SK-N-SH (cell line): Measurements from ENCODE around the gene ATP8A2.

Source experiments
- CHD2 ChIP-seq: fragments of 150-350 bp; IDR thresholded peaks from 2 replicates; pipeline ENCODE4 v1.6.1; 2018; ENCODE audit warnings: low read length; ENCODE audit not compliant: partially characterized antibody
- CTCF ChIP-seq: fragments of 200-600 bp; sonication (generic); IDR thresholded peaks from 2 replicates; pipeline ENCODE4 v1.6.1; 2017; ENCODE audit warnings: antibody characterized with exemption, mild to moderate bottlenecking, moderate library complexity
- EP300 ChIP-seq, 2 experiments: IDR thresholded peaks; 2 replicates each; pipeline versions ENCODE4 v1.4.0 to v1.6.1; 2012; ENCODE audit warnings: borderline replicate concordance in 1 of 2, low read depth in 1 of 2, low read length in 1 of 2
- FOXM1 ChIP-seq: IDR thresholded peaks from 2 replicates; pipeline ENCODE4 v1.4.0; 2012; ENCODE audit warnings: low read depth, mild to moderate bottlenecking
- GABPA ChIP-seq: IDR thresholded peaks from 2 replicates; pipeline ENCODE4 v1.4.0; 2012; ENCODE audit warnings: low read depth, mild to moderate bottlenecking
- MEF2A ChIP-seq: IDR thresholded peaks from 2 replicates; pipeline ENCODE4 v1.4.0; 2012; ENCODE audit warnings: low read depth, borderline replicate concordance
- NFIC ChIP-seq: IDR thresholded peaks from 2 replicates; pipeline ENCODE4 v1.4.0; 2012; ENCODE audit warnings: borderline replicate concordance
- POLR2AphosphoS5 ChIP-seq: IDR thresholded peaks from 2 replicates; pipeline ENCODE4 v1.6.1; 2012; ENCODE audit warnings: low read depth, low read length
- RXRA ChIP-seq: IDR thresholded peaks from 2 replicates; pipeline ENCODE4 v1.4.0; 2012; ENCODE audit warnings: low read depth, mild to moderate bottlenecking, borderline replicate concordance
- SMC3 ChIP-seq: IDR thresholded peaks from 2 replicates; pipeline ENCODE4 v1.6.1; 2012; ENCODE audit warnings: low read depth, low read length, improper control_type of control experiment
- TAF1 ChIP-seq: IDR thresholded peaks from 2 replicates; pipeline ENCODE4 v1.6.1; 2012; ENCODE audit warnings: low read depth, mild to moderate bottlenecking, low read length, moderate library complexity, borderline replicate concordance
- TEAD4 ChIP-seq: IDR thresholded peaks from 2 replicates; pipeline ENCODE4 v1.4.0; 2012; ENCODE audit warnings: mild to moderate bottlenecking, borderline replicate concordance; ENCODE audit not compliant: insufficient read depth
- TF ChIP-seq, protein P1 (sequence below): IDR thresholded peaks from 2 replicates; pipeline ENCODE4 v1.4.0; 2012; ENCODE audit warnings: low read depth, borderline replicate concordance

DNA sequence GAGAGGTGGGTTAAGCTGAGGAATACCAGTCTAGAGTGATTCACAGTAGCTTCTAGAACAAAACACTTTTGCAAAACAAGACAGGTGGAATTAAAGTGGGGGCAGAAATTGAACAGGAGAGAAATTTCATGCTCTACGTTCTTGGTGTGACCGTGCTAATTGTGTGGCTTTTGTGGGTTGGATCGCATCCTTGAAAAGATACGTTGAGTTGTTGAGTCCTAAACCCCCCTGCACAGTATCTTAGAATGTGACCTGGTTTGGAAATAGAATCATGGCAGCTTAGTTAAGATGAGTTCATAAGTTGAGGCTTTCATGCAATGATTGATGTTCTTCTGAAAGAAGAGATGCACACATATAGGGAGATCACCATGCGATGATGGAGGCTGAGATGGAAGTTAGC, 308.2 kb downstream of the ATP8A2 start:
- TF ChIP-seq TAF1 (no peak), EP300 (IDR thresholded peaks at IDR 0.05; ENCODE audit: borderline replicate concordance in 1 of 2, low read depth in 1 of 2, low read length in 1 of 2) (no peak), CHD2 (no peak), CTCF (no peak), FOXM1 (no peak), MEF2A (no peak), NFIC (no peak), POLR2AphosphoS5 (no peak), SMC3 (no peak), TEAD4 (no peak), GABPA (no peak), RXRA (no peak)
- TF ChIP-seq, protein P1, sequence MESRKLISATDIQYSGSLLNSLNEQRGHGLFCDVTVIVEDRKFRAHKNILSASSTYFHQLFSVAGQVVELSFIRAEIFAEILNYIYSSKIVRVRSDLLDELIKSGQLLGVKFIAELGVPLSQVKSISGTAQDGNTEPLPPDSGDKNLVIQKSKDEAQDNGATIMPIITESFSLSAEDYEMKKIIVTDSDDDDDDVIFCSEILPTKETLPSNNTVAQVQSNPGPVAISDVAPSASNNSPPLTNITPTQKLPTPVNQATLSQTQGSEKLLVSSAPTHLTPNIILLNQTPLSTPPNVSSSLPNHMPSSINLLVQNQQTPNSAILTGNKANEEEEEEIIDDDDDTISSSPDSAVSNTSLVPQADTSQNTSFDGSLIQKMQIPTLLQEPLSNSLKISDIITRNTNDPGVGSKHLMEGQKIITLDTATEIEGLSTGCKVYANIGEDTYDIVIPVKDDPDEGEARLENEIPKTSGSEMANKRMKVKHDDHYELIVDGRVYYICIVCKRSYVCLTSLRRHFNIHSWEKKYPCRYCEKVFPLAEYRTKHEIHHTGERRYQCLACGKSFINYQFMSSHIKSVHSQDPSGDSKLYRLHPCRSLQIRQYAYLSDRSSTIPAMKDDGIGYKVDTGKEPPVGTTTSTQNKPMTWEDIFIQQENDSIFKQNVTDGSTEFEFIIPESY: no peak
